ENCODE data around the gene ATRAID. TPM values are rescaled to one million over a fixed set of nuclear protein-coding genes. Genes with fewer than 3 reads are reported as not detected.
A peak's percentile ranks its signal among the peaks of the same experiment; 100 is the strongest.

The ATRAID gene
- total and polyA plus RNA-seq, 4 donors, result 44.9 to 77.5 (median 48.9) TPM

DNA sequence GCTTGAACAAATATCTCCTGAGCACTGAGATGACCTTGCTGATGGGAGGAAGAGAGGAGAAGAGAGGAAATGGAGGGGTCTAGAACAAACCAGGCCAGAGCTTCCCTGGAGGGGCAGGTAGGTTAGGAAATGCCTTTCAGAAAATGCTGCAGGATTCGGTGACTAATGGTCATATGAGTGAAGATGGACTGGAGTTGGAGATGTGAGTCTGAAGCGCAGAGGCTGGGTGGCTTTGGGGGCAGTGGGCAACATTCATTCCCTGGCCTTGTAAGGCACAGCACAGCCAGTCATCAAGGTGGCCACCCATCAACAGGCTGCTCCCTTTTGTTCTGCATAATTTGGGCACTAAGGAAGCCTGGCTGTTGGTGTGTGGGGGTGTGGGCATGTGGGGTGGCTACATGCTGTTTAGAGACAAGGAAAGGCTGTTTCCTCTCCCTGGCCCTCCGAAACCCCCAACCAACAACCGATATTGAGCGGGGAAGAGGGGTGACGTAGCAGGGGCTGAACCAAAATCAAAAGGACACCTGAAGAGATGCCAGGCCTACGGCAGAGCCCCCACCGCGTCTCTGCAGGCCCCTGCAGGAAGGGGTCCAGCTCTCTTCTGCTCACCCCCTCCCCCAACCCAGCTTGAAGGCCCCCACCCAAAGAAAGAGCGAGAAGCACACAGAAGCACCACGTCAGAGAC is 49.5 kb downstream of the ATRAID start:
- WGBS, result 54% methylated on average over 11 of the region's 11 CpGs
- Histone ChIP-seq H3K36me3 (ENCODE audit: control insufficient read depth in 4 of 4, insufficient read depth in 3 of 4, low read depth in 1 of 4, low read length in 3 of 4) (no peaks in the 10 kb centered on the region), H3K9me3 (ENCODE audit: control insufficient read depth in 4 of 4, low read length in 3 of 4) (no peaks in the 10 kb centered on the region), H3K4me1 (ENCODE audit: control insufficient read depth in 4 of 4, insufficient read depth in 4 of 4, low read length in 3 of 4) (peaks cover 10 to 35% (median 22%) of the 10 kb centered on the region in 4 donors), H3K27ac (ENCODE audit: low read depth in 1 of 2, low read length in 2 of 2) (no peak overlapping the region), H3K27me3 (ENCODE audit: control insufficient read depth in 4 of 4, insufficient read depth in 4 of 4, low read length in 3 of 4) (peaks cover 0 to 22% (median 3%) of the 10 kb centered on the region in 4 donors), H3K4me3 (ENCODE audit: low read depth in 1 of 3, low read length in 3 of 3) (no peak overlapping the region), H3K9ac (ENCODE audit: low read depth in 1 of 2, low read length in 2 of 2) (no peak overlapping the region)
- TF ChIP-seq TAF1 (conservative IDR thresholded peaks at IDR 0.05), result no peak
- no peak for TF ChIP-seq FOXA2 (IDR thresholded peaks at IDR 0.05)
- DNase-seq (ENCODE audit: low spot score), result no peak

DNA sequence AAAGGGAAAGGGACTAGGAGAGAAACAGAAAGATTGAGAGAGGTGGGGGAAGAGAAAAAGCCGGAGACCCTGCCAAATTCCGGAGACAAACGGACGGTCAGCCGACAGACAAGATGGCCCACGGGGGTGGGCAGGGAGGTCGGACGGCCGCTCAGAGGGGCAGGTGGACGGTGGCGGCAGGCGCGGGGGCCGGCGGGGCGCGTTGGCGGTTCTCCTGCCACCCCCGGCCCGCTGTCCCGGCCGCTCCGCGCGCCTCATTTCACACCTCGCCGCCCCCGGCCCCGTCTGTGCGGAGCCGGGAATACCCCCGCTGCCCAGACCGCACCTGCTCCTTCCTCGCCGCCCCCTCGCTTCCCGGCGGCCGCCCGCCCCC is 50.1 kb downstream of the ATRAID start:
- Histone ChIP-seq H3K9ac (ENCODE audit: low read depth in 1 of 2, low read length in 2 of 2) (no peak overlapping the region), H3K9me3 (ENCODE audit: control insufficient read depth in 4 of 4, low read length in 3 of 4) (no peaks in the 10 kb centered on the region), H3K27ac (ENCODE audit: low read depth in 1 of 2, low read length in 2 of 2) (no peak overlapping the region), H3K4me3 (ENCODE audit: low read depth in 1 of 3, low read length in 3 of 3) (peak overlapping the region in 1 of 3 donors; percentile 49), H3K27me3 (ENCODE audit: control insufficient read depth in 4 of 4, insufficient read depth in 4 of 4, low read length in 3 of 4) (peaks cover 0 to 22% (median 3%) of the 10 kb centered on the region in 4 donors), H3K4me1 (ENCODE audit: control insufficient read depth in 4 of 4, insufficient read depth in 4 of 4, low read length in 3 of 4) (peaks cover 10 to 35% (median 22%) of the 10 kb centered on the region in 4 donors), H3K36me3 (ENCODE audit: control insufficient read depth in 4 of 4, insufficient read depth in 3 of 4, low read depth in 1 of 4, low read length in 3 of 4) (no peaks in the 10 kb centered on the region)
- no peak for DNase-seq (ENCODE audit: low spot score)
- WGBS, result 7% methylated on average over 40 of the region's 40 CpGs
- TF ChIP-seq, protein P1, sequence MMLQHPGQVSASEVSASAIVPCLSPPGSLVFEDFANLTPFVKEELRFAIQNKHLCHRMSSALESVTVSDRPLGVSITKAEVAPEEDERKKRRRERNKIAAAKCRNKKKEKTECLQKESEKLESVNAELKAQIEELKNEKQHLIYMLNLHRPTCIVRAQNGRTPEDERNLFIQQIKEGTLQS (IDR thresholded peaks at IDR 0.05), result no peak
- no peak for TF ChIP-seq RAD21 (IDR thresholded peaks at IDR 0.05)
- TF ChIP-seq HNF4G (IDR thresholded peaks at IDR 0.05), result no peak
- TF ChIP-seq GABPA (IDR thresholded peaks at IDR 0.05 in 1 of 2, conservative IDR thresholded peaks at IDR 0.05 in 1 of 2), result no peak
- TF ChIP-seq, protein P2, sequence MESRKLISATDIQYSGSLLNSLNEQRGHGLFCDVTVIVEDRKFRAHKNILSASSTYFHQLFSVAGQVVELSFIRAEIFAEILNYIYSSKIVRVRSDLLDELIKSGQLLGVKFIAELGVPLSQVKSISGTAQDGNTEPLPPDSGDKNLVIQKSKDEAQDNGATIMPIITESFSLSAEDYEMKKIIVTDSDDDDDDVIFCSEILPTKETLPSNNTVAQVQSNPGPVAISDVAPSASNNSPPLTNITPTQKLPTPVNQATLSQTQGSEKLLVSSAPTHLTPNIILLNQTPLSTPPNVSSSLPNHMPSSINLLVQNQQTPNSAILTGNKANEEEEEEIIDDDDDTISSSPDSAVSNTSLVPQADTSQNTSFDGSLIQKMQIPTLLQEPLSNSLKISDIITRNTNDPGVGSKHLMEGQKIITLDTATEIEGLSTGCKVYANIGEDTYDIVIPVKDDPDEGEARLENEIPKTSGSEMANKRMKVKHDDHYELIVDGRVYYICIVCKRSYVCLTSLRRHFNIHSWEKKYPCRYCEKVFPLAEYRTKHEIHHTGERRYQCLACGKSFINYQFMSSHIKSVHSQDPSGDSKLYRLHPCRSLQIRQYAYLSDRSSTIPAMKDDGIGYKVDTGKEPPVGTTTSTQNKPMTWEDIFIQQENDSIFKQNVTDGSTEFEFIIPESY (IDR thresholded peaks at IDR 0.05), result no peak
- TF ChIP-seq FOXA2 (IDR thresholded peaks at IDR 0.05), result no peak
- TF ChIP-seq EGR1 (IDR thresholded peaks at IDR 0.05; ENCODE audit: low read depth in 2 of 2), result no peak
- TF ChIP-seq, protein P3, sequence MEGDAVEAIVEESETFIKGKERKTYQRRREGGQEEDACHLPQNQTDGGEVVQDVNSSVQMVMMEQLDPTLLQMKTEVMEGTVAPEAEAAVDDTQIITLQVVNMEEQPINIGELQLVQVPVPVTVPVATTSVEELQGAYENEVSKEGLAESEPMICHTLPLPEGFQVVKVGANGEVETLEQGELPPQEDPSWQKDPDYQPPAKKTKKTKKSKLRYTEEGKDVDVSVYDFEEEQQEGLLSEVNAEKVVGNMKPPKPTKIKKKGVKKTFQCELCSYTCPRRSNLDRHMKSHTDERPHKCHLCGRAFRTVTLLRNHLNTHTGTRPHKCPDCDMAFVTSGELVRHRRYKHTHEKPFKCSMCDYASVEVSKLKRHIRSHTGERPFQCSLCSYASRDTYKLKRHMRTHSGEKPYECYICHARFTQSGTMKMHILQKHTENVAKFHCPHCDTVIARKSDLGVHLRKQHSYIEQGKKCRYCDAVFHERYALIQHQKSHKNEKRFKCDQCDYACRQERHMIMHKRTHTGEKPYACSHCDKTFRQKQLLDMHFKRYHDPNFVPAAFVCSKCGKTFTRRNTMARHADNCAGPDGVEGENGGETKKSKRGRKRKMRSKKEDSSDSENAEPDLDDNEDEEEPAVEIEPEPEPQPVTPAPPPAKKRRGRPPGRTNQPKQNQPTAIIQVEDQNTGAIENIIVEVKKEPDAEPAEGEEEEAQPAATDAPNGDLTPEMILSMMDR (IDR thresholded peaks at IDR 0.05; ENCODE audit: low read depth, low read length, missing input control), result no peak
- no peak for TF ChIP-seq NR2F2 (IDR thresholded peaks at IDR 0.05)
- no peak for TF ChIP-seq RXRA (IDR thresholded peaks at IDR 0.05)
- TF ChIP-seq YY1 (IDR thresholded peaks at IDR 0.05), result no peak
- TF ChIP-seq, protein P4, sequence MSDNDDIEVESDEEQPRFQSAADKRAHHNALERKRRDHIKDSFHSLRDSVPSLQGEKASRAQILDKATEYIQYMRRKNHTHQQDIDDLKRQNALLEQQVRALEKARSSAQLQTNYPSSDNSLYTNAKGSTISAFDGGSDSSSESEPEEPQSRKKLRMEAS (IDR thresholded peaks at IDR 0.05), result no peak
- TF ChIP-seq FOXA1 (IDR thresholded peaks at IDR 0.05), result no peak
- TF ChIP-seq SP1 (IDR thresholded peaks at IDR 0.05), result no peak
- no peak for TF ChIP-seq JUND (IDR thresholded peaks at IDR 0.05)
